Measurements from ENCODE around the gene TMEM14A. TPM values are rescaled to one million over a fixed set of nuclear protein-coding genes. Genes with fewer than 3 reads are reported as not detected.

TMEM14A gene
- total RNA-seq, 2 experiments from 2014 or later: 3.4 TPM

- Mint-ChIP-seq H3K27ac (no peak overlapping the region), H3K27me3 (no peaks in the 10 kb centered on the region), H3K9me3 (no peaks in the 10 kb centered on the region), H3K36me3 (ENCODE audit: low read depth) (no peaks in the 10 kb centered on the region), H3K4me1 (ENCODE audit: low read depth) (peaks cover 16% of the 10 kb centered on the region), H3K4me3 (no peak overlapping the region)
- Histone ChIP-seq H3K27me3 (ENCODE audit: control insufficient read depth in 1 of 2, insufficient read depth in 2 of 2, low read length in 2 of 2) (peaks cover 4 to 6% of the 10 kb centered on the region in 2 experiments), H3K4me3 (ENCODE audit: low read length) (no peak overlapping the region), H3K27ac (ENCODE audit: low read depth in 1 of 2, low read length in 2 of 2) (no peak overlapping the region), H3K4me1 (ENCODE audit: insufficient read depth, low read length) (peaks cover 26% of the 10 kb centered on the region), H3K36me3 (ENCODE audit: insufficient read depth, low read length) (no peaks in the 10 kb centered on the region), H3K9me3 (ENCODE audit: control insufficient read depth in 1 of 2, insufficient read depth in 1 of 2, low read length in 2 of 2) (no peaks in the 10 kb centered on the region)
- ATAC-seq (ENCODE audit: poor library complexity): no peak
- ChIA-PET POLR2A (no interaction called here), CTCF (no interaction called here)
- no peak for TF ChIP-seq CTCF (IDR thresholded peaks at IDR 0.05)
- DNase-seq: no peak
- intact Hi-C loops (cut with DNase I, micrococcal nuclease): loop anchor here in 1 of 2 experiments (2.0 to 10.0 kb wide), 4 partner anchors 326 to 1128 kb away; partner anchors contain the start of genes GCLC and LRRC1
Observed at GRCh38 chr6:52666523-52666922, 4.4 kb upstream of the TMEM14A start.

- Histone ChIP-seq H3K27me3 (ENCODE audit: control insufficient read depth in 1 of 2, insufficient read depth in 2 of 2, low read length in 2 of 2) (peaks cover 4 to 6% of the 10 kb centered on the region in 2 experiments), H3K4me1 (ENCODE audit: insufficient read depth, low read length) (peaks cover 35% of the 10 kb centered on the region), H3K27ac (ENCODE audit: low read depth in 1 of 2, low read length in 2 of 2) (no peak overlapping the region), H3K9me3 (ENCODE audit: control insufficient read depth in 1 of 2, insufficient read depth in 1 of 2, low read length in 2 of 2) (no peaks in the 10 kb centered on the region), H3K36me3 (ENCODE audit: insufficient read depth, low read length) (no peaks in the 10 kb centered on the region), H3K4me3 (ENCODE audit: low read length) (no peak overlapping the region)
- DNase-seq (no peak), ATAC-seq (ENCODE audit: poor library complexity) (no peak)
- Mint-ChIP-seq H3K27ac (no peak overlapping the region), H3K27me3 (no peaks in the 10 kb centered on the region), H3K4me3 (no peak overlapping the region), H3K4me1 (ENCODE audit: low read depth) (peaks cover 27% of the 10 kb centered on the region), H3K36me3 (ENCODE audit: low read depth) (no peaks in the 10 kb centered on the region), H3K9me3 (no peaks in the 10 kb centered on the region)
- intact Hi-C loops (cut with DNase I, micrococcal nuclease): loop anchor here in 1 of 2 experiments (2.0 to 10.0 kb wide), 4 partner anchors 325 to 1127 kb away; partner anchors contain the start of genes GCLC and LRRC1
- ChIA-PET POLR2A (no interaction called here), CTCF (interaction anchor here (0.9 kb wide), 1 partner anchor 16 kb away, joined by 5 read pairs; no protein-coding TSS in a partner anchor)
- TF ChIP-seq CTCF (IDR thresholded peaks at IDR 0.05): no peak
Observed at GRCh38 chr6:52667572-52667971, 3.3 kb upstream of the TMEM14A start.

GRCh38 chr6:52671676-52672075 lies 763 bp downstream of the TMEM14A start:
- H3K36me3 ChIP-seq (ENCODE audit: insufficient read depth, low read length): peaks cover 2% of the 10 kb centered on the region
- Mint-ChIP-seq H3K27ac (peak overlapping the region; percentile 29), H3K36me3 (ENCODE audit: low read depth) (peaks cover 10% of the 10 kb centered on the region), H3K4me3 (peak overlapping the region; percentile 91), H3K27me3 (no peaks in the 10 kb centered on the region), H3K4me1 (ENCODE audit: low read depth) (peaks cover 33% of the 10 kb centered on the region), H3K9me3 (no peaks in the 10 kb centered on the region)
- ChIA-PET CTCF (no interaction called here), POLR2A (interaction anchor here (0.9 kb wide), 1 partner anchor 12 kb away, joined by 3 read pairs; no protein-coding TSS in a partner anchor)
- H3K9me3 ChIP-seq (ENCODE audit: control insufficient read depth in 1 of 2, insufficient read depth in 1 of 2, low read length in 2 of 2): no peaks in the 10 kb centered on the region
- H3K27me3 ChIP-seq (ENCODE audit: control insufficient read depth in 1 of 2, insufficient read depth in 2 of 2, low read length in 2 of 2): no peaks in the 10 kb centered on the region
- H3K4me1 ChIP-seq (ENCODE audit: insufficient read depth, low read length): peaks cover 24% of the 10 kb centered on the region
- ATAC-seq (ENCODE audit: poor library complexity) (no peak), DNase-seq (no peak)
- H3K27ac ChIP-seq (ENCODE audit: low read depth in 1 of 2, low read length in 2 of 2): no peak overlapping the region
- no peak for TF ChIP-seq CTCF (IDR thresholded peaks at IDR 0.05)
- peak overlapping the region; percentile 69 for H3K4me3 ChIP-seq (ENCODE audit: low read length)
- intact Hi-C loops (cut with DNase I, micrococcal nuclease): loop anchor here in 1 of 2 experiments (2.0 to 5.0 kb wide), 2 partner anchors 95 to 396 kb away; partner anchors contain the start of genes FBXO9 and TRAM2
